HL-60 (cell line): Measurements from ENCODE around the gene RBM26.

Source experiments
- CTCF ChIP-seq: IDR thresholded peaks from one replicate; pipeline ENCODE4 v1.5.1; 2011; ENCODE audit warnings: low read length, control low read depth, inconsistent platforms; ENCODE audit not compliant: insufficient read depth
- GABPA ChIP-seq: IDR thresholded peaks from 2 replicates; pipeline ENCODE4 v1.6.1; 2012; ENCODE audit warnings: low read depth
- SPI1 ChIP-seq: IDR thresholded peaks from 2 replicates; pipeline ENCODE4 v1.6.1; 2012; ENCODE audit warnings: low read depth, mild to moderate bottlenecking, borderline replicate concordance

- TF ChIP-seq CTCF (no peak), SPI1 (peak; percentile 70), GABPA (no peak)
These were observed 17.0 kb downstream of the RBM26 start for GRCh38 chr13:79389026-79389425.
